ENCODE measurements around the gene ANXA1.

Gene ANXA1

DNA sequence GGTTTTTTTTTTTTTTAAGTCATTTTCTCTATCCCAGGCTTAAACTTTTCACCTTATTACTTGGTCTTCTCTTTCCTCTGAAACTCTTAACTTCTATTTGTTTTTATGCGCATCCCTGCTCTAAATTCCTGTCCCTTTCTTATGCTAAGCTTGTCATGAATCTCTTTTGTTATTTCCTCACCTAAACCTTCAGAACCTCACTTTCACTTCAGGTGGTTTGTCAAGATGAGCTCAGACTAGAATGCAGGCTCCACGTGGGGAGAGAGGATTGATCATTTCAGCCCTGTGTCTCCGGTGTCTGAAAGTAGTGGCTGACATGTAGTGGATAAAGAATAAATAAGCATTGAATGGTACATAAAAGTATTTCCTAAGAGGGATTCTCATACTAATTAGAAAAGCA lies 63.6 kb downstream of the ANXA1 start:
- no peak for DNase-seq

DNA sequence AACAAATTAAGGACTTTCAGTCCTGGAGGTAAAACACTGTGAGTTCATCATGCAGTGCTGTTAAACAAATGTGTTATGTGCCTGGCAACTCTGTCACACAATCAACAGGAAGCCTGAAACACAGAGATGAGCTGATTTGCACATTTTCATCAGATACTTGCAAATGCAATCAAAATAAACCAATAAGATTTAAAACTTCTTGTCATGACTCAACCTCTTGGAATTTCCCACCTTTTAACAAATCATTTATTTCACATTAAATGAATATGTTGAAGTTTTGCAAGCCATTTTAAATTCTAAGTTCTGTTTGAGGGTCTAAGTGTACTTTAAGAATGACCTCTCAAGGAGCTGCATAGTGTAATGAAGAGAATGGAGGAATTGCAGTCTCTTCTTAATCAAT lies 64.4 kb downstream of the ANXA1 start:
- DNase-seq: no peak

Measured in activated CD8-positive, alpha-beta memory T cell treated with anti-CD3 and anti-CD28 coated beads, Interleukin-2, amount 50 U/mL, for 4 hours (primary cell).